SU-DHL-6 (cell line): ENCODE measurements around the gene RHOB.

Source experiments
- EZH2phosphoT487 ChIP-seq: fragments of 200-600 bp; sonication (generic), shearing (Covaris generic); conservative IDR thresholded peaks from 2 replicates; pipeline ENCODE4 v1.6.1; 2018; ENCODE audit warnings: mild to moderate bottlenecking, antibody characterized with exemption, low read length, moderate library complexity, mixed read lengths
- TF ChIP-seq, protein P1 (sequence below): fragments of 200-600 bp; sonication (generic); IDR thresholded peaks from one replicate; pipeline ENCODE4 v1.5.1; 2017; ENCODE audit warnings: antibody characterized with exemption, mild to moderate bottlenecking, low read length, moderate library complexity; ENCODE audit not compliant: insufficient read depth, poor library complexity, severe bottlenecking

DNA sequence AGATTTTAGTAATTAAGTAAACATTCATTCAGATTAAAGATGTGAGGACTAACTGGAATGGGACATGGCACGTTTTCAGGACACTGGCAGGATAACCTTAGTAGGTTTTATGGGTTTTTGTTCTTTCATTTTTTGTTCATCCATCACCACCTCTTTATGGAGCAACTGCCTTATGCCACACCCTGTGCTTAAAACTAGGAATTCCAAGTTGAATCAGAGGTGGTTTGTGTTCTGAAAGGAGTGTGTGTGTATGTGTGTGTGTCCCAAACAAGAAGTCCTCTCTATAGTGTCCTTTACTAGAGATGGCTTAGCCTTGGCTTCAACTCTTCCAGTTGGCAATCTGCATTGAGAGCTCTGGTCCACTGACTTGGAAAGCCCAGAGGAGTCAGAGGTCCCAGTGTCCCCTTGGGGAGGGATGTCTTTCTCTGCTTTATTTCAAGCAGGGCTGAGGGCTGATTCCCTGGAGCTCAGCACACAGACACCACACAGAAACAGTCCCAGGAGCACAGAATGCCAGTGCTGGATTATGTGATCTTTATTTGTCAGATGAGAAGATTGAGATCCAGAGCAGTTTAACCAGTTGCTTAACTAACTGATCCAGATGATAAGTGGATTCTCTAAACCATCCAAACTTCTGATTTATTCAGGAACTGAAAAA is 25.2 kb downstream of the RHOB start:
- TF ChIP-seq, protein P1, sequence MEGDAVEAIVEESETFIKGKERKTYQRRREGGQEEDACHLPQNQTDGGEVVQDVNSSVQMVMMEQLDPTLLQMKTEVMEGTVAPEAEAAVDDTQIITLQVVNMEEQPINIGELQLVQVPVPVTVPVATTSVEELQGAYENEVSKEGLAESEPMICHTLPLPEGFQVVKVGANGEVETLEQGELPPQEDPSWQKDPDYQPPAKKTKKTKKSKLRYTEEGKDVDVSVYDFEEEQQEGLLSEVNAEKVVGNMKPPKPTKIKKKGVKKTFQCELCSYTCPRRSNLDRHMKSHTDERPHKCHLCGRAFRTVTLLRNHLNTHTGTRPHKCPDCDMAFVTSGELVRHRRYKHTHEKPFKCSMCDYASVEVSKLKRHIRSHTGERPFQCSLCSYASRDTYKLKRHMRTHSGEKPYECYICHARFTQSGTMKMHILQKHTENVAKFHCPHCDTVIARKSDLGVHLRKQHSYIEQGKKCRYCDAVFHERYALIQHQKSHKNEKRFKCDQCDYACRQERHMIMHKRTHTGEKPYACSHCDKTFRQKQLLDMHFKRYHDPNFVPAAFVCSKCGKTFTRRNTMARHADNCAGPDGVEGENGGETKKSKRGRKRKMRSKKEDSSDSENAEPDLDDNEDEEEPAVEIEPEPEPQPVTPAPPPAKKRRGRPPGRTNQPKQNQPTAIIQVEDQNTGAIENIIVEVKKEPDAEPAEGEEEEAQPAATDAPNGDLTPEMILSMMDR = no peak
- no peak for TF ChIP-seq EZH2phosphoT487
